Stimulated activated CD8-positive, alpha-beta memory T cell treated with anti-CD3 and anti-CD28 coated beads, Interleukin-7, amount 100 ng/mL, for 48 hours (primary cell): ENCODE data around the gene LRRTM2.
A peak's percentile ranks its signal among the peaks of the same experiment; 100 is the strongest.
"Not testable (repeated sequence)": the region's sequence is repeated elsewhere in the genome, so short reads cannot be mapped to it uniquely, and the experiment has no call there.

ENCODE experiments used
- DNase-seq, 2 donors: peaks; one replicate each; pipeline ENCODE4 v3.0.0-alpha.2; 2020; ENCODE audit warnings: low read depth in 1 of 2; ENCODE audit errors: extremely low read depth in 1 of 2

Gene LRRTM2

GRCh38 chr5:138841531-138841930 is 33.6 kb downstream of the LRRTM2 start:
- DNase-seq = no peak

GRCh38 chr5:138840103-138840502 is 35.0 kb downstream of the LRRTM2 start:
- no peak for DNase-seq

- DNase-seq = no peak
These were observed 38.0 kb downstream of the LRRTM2 start for GRCh38 chr5:138837160-138837559.

- not testable (repeated sequence) for DNase-seq
These were observed 40.3 kb downstream of the LRRTM2 start for GRCh38 chr5:138834853-138835252.

- DNase-seq = no peak
These were observed 41.2 kb downstream of the LRRTM2 start for GRCh38 chr5:138833726-138834480.

GRCh38 chr5:138833080-138833479 is 42.1 kb downstream of the LRRTM2 start:
- no peak for DNase-seq

- no peak for DNase-seq
These were observed 42.9 kb downstream of the LRRTM2 start for GRCh38 chr5:138832218-138832617.

GRCh38 chr5:138831703-138832102 is 43.4 kb downstream of the LRRTM2 start:
- no peak for DNase-seq

- no peak for DNase-seq
These were observed 45.8 kb downstream of the LRRTM2 start for GRCh38 chr5:138829341-138829740.

- DNase-seq = no peak
These were observed 46.6 kb downstream of the LRRTM2 start for GRCh38 chr5:138828556-138828955.

GRCh38 chr5:138824924-138825863 is 49.9 kb downstream of the LRRTM2 start:
- DNase-seq = peak in 1 of 2 donors; percentile 4

- peak in 1 of 2 donors; percentile 3 for DNase-seq
These were observed 50.6 kb downstream of the LRRTM2 start for GRCh38 chr5:138824516-138824915.

GRCh38 chr5:138820695-138821094 is 54.4 kb downstream of the LRRTM2 start:
- no peak for DNase-seq

- no peak for DNase-seq
These were observed 56.1 kb downstream of the LRRTM2 start for GRCh38 chr5:138819081-138819480.
